ENCODE results near the gene TBC1D12.

Gene TBC1D12

DNA sequence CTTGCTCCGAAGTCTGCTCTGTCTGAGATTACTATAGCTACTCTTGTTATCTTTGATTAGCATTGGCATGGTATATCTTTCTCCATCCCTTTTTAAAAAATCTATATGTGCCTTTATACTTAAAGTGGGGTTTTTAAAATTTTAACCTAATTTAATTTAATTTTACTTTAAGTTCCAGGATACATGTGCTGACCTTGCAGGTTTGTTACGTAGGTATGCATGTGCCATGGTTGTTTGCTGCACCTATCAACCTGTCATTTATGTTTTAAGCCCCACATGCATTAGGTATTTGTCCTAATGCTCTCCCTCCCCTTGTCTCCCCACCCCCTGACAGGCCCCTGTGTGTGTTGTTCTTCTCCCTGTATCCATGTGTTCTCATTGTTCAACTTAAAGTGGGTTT is 54.6 kb downstream of the TBC1D12 start:
- Histone ChIP-seq H3K27ac (ENCODE audit: poor library complexity, severe bottlenecking) (no peak overlapping the region), H3K36me3 (ENCODE audit: low read depth) (no peaks in the 10 kb centered on the region; the same call in 1 of the 2 replicates), H3K4me3 (ENCODE audit: severe bottlenecking) (no peak overlapping the region), H3K4me1 (ENCODE audit: insufficient read depth, poor library complexity, severe bottlenecking) (no peaks in the 10 kb centered on the region), H3K9me3 (ENCODE audit: severe bottlenecking) (no peaks in the 10 kb centered on the region), H3K27me3 (ENCODE audit: insufficient read depth, poor library complexity, severe bottlenecking) (no peaks in the 10 kb centered on the region)
- DNase-seq (ENCODE audit: low spot score) (no peak), ATAC-seq (ENCODE audit: low read depth) (no peak)
- TF ChIP-seq, protein P1, sequence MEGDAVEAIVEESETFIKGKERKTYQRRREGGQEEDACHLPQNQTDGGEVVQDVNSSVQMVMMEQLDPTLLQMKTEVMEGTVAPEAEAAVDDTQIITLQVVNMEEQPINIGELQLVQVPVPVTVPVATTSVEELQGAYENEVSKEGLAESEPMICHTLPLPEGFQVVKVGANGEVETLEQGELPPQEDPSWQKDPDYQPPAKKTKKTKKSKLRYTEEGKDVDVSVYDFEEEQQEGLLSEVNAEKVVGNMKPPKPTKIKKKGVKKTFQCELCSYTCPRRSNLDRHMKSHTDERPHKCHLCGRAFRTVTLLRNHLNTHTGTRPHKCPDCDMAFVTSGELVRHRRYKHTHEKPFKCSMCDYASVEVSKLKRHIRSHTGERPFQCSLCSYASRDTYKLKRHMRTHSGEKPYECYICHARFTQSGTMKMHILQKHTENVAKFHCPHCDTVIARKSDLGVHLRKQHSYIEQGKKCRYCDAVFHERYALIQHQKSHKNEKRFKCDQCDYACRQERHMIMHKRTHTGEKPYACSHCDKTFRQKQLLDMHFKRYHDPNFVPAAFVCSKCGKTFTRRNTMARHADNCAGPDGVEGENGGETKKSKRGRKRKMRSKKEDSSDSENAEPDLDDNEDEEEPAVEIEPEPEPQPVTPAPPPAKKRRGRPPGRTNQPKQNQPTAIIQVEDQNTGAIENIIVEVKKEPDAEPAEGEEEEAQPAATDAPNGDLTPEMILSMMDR (IDR thresholded peaks at IDR 0.05; ENCODE audit: poor library complexity, severe bottlenecking), result no peak

DNA sequence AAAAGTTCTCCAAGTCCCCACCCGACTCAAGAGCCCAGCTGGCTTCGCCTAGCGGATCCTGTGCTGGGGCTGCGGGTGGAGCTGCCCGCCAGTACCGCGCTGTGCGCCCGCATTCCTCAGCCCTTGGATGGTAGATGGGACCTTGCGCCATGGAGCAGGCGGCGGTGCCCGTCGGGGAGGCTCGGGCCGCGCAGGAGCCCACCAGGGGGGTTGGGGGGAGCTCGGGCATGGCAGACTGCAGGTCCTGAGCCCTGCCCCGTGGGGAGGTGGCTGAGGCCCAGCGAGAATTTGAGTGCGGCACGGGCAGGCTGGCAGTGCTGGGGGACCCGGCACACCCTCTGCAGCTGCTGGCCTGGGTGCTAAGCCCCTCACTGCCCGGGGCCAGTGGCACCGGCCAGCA is 57.0 kb downstream of the TBC1D12 start:
- DNase-seq (ENCODE audit: low spot score) (no peak), ATAC-seq (ENCODE audit: low read depth) (no peak)
- no peaks in the 10 kb centered on the region for H3K9me3 ChIP-seq (ENCODE audit: severe bottlenecking)
- no peak overlapping the region for H3K4me3 ChIP-seq (ENCODE audit: severe bottlenecking)
- H3K27me3 ChIP-seq (ENCODE audit: insufficient read depth, poor library complexity, severe bottlenecking), result no peaks in the 10 kb centered on the region
- H3K36me3 ChIP-seq (ENCODE audit: low read depth), result no peaks in the 10 kb centered on the region; the same call in 1 of the 2 replicates
- TF ChIP-seq, protein P1 (IDR thresholded peaks at IDR 0.05; ENCODE audit: poor library complexity, severe bottlenecking), result no peak
- no peak overlapping the region for H3K27ac ChIP-seq (ENCODE audit: poor library complexity, severe bottlenecking)
- H3K4me1 ChIP-seq (ENCODE audit: insufficient read depth, poor library complexity, severe bottlenecking), result no peaks in the 10 kb centered on the region

DNA sequence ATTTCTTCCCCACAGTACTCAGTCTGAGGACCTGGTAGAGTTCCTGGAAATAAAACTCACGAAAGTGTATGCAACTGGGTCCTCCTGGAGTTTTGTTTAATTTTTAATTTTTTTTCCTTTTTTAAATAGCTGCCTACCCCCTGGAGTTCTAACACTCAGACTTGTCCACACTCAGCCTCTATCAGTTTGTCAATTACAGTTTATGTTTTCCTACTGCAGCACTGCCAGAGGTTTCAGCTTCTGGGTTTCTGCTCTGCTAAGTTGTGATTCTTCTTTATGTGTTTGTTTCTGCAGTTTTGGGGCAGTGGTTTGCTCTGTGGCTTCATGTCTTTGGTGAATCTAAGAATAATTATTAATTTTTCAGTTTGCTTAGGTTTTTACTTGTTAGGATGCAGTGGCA is 59.2 kb downstream of the TBC1D12 start:
- no peak for DNase-seq (ENCODE audit: low spot score)
- no peaks in the 10 kb centered on the region for H3K9me3 ChIP-seq (ENCODE audit: severe bottlenecking)
- H3K4me1 ChIP-seq (ENCODE audit: insufficient read depth, poor library complexity, severe bottlenecking), result no peaks in the 10 kb centered on the region
- no peaks in the 10 kb centered on the region for H3K27me3 ChIP-seq (ENCODE audit: insufficient read depth, poor library complexity, severe bottlenecking)
- no peaks in the 10 kb centered on the region; the same call in 1 of the 2 replicates for H3K36me3 ChIP-seq (ENCODE audit: low read depth)
- no peak overlapping the region for H3K4me3 ChIP-seq (ENCODE audit: severe bottlenecking)
- no peak for ATAC-seq (ENCODE audit: low read depth)
- no peak overlapping the region for H3K27ac ChIP-seq (ENCODE audit: poor library complexity, severe bottlenecking)
- TF ChIP-seq, protein P1 (IDR thresholded peaks at IDR 0.05; ENCODE audit: poor library complexity, severe bottlenecking), result no peak

DNA sequence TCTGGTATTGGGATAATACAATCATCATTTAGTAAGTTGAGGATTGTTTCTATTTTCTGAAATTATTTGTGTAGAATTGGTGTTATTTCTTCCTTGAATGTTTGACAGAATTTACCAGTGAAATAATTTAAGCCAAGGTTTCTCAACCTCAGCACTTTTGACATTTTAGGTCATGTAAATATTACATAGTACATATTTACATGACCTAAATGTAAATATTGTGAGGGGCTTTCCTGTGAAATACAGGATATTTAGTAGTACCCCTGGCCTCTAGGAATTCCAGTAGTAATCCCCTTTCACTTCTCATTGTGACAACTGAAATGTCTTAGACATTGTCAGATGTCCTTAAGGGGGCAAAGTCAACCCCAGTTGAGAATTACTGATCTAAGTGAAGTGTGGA is 59.8 kb downstream of the TBC1D12 start:
- Histone ChIP-seq H3K27me3 (ENCODE audit: insufficient read depth, poor library complexity, severe bottlenecking) (no peaks in the 10 kb centered on the region), H3K4me1 (ENCODE audit: insufficient read depth, poor library complexity, severe bottlenecking) (no peaks in the 10 kb centered on the region), H3K4me3 (ENCODE audit: severe bottlenecking) (no peak overlapping the region), H3K36me3 (ENCODE audit: low read depth) (no peaks in the 10 kb centered on the region; the same call in 1 of the 2 replicates), H3K9me3 (ENCODE audit: severe bottlenecking) (no peaks in the 10 kb centered on the region), H3K27ac (ENCODE audit: poor library complexity, severe bottlenecking) (no peak overlapping the region)
- TF ChIP-seq, protein P1 (IDR thresholded peaks at IDR 0.05; ENCODE audit: poor library complexity, severe bottlenecking), result no peak
- DNase-seq (ENCODE audit: low spot score), result no peak
- ATAC-seq (ENCODE audit: low read depth), result no peak

DNA sequence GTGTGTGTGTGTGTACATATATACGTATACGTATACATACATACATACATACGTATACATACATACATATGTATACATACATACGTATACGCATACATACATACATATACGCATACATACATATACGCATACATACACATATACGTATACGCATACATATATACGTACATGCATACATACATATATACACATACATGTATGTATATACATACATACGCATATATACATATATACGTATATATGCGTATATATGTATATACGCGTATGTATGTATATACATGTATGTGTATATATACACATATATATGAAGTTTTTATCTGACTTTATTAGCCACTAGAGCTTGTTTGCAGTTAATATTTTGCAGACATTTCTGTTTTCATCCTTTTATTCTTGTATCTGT is 63.3 kb downstream of the TBC1D12 start:
- H3K4me1 ChIP-seq (ENCODE audit: insufficient read depth, poor library complexity, severe bottlenecking), result no peaks in the 10 kb centered on the region
- DNase-seq (ENCODE audit: low spot score) (no peak), ATAC-seq (ENCODE audit: low read depth) (no peak)
- H3K4me3 ChIP-seq (ENCODE audit: severe bottlenecking), result no peak overlapping the region
- H3K27ac ChIP-seq (ENCODE audit: poor library complexity, severe bottlenecking), result no peak overlapping the region
- H3K27me3 ChIP-seq (ENCODE audit: insufficient read depth, poor library complexity, severe bottlenecking), result no peaks in the 10 kb centered on the region
- no peaks in the 10 kb centered on the region for H3K9me3 ChIP-seq (ENCODE audit: severe bottlenecking)
- TF ChIP-seq, protein P1 (IDR thresholded peaks at IDR 0.05; ENCODE audit: poor library complexity, severe bottlenecking), result no peak
- H3K36me3 ChIP-seq (ENCODE audit: low read depth), result no peaks in the 10 kb centered on the region; the same call in 1 of the 2 replicates

Measured in RWPE2 (cell line).